Measurements from ENCODE around the gene HBA2.

HBA2 gene

DNA sequence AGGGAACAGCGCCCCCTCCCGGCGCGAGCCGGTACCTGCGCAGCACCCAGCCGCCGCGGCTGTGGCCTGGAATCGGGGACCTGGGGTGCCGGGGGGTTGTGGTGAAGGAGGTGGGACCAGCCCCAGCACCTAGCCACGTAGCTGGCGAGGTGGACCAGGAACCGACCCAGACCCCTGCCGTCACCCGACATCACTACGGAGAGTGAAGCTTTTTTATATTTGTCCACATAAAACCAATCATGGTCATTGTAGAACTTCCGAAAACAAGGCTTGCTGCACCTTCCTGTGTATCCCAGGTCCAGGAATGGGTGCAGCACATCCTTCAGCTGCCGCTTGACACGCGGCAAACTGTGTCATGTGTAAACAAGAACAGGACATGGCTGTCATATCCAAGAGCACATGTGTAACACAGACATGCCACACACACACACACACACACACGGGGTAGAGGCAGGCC is 8.9 kb downstream of the HBA2 start:
- TF ChIP-seq, protein P1, sequence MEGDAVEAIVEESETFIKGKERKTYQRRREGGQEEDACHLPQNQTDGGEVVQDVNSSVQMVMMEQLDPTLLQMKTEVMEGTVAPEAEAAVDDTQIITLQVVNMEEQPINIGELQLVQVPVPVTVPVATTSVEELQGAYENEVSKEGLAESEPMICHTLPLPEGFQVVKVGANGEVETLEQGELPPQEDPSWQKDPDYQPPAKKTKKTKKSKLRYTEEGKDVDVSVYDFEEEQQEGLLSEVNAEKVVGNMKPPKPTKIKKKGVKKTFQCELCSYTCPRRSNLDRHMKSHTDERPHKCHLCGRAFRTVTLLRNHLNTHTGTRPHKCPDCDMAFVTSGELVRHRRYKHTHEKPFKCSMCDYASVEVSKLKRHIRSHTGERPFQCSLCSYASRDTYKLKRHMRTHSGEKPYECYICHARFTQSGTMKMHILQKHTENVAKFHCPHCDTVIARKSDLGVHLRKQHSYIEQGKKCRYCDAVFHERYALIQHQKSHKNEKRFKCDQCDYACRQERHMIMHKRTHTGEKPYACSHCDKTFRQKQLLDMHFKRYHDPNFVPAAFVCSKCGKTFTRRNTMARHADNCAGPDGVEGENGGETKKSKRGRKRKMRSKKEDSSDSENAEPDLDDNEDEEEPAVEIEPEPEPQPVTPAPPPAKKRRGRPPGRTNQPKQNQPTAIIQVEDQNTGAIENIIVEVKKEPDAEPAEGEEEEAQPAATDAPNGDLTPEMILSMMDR (IDR thresholded peaks at IDR 0.05; ENCODE audit: poor library complexity, severe bottlenecking), result peak; percentile 94
- H3K36me3 ChIP-seq (ENCODE audit: low read depth), result no peaks in the 10 kb centered on the region
- peaks cover 30% of the 10 kb centered on the region for H3K27me3 ChIP-seq (ENCODE audit: insufficient read depth, poor library complexity, severe bottlenecking)
- no peaks in the 10 kb centered on the region for H3K4me1 ChIP-seq (ENCODE audit: insufficient read depth, poor library complexity, severe bottlenecking)
- no peak for DNase-seq (ENCODE audit: low spot score)
- H3K27ac ChIP-seq (ENCODE audit: poor library complexity, severe bottlenecking), result no peak overlapping the region
- no peak for ATAC-seq (ENCODE audit: low read depth)
- no peaks in the 10 kb centered on the region for H3K9me3 ChIP-seq (ENCODE audit: severe bottlenecking)
- H3K4me3 ChIP-seq (ENCODE audit: severe bottlenecking), result no peak overlapping the region

DNA sequence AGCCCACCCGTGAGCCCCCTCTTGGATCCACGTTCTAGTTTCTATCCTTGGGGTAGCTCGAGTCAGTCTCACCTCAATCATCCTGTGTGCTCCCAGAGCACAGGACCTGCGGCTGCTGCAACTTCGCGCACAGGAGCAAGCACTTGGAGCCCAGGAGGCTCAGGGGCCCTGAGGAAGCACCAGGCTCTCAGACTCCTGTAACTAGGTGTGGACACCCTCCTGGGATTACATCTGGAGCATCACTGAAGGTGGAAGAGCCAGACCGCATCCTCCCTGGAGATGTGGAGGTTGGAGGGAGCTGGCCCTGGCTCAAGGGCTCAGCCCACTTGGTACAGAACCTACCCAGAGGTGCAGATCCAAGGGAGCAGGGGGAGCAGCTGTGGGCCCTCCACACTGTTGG is 10.3 kb downstream of the HBA2 start:
- ATAC-seq (ENCODE audit: low read depth), result no peak
- Histone ChIP-seq H3K4me1 (ENCODE audit: insufficient read depth, poor library complexity, severe bottlenecking) (no peaks in the 10 kb centered on the region), H3K9me3 (ENCODE audit: severe bottlenecking) (no peaks in the 10 kb centered on the region), H3K36me3 (ENCODE audit: low read depth) (peaks cover 8% of the 10 kb centered on the region), H3K27ac (ENCODE audit: poor library complexity, severe bottlenecking) (no peak overlapping the region), H3K27me3 (ENCODE audit: insufficient read depth, poor library complexity, severe bottlenecking) (peaks cover 20% of the 10 kb centered on the region), H3K4me3 (ENCODE audit: severe bottlenecking) (no peak overlapping the region)
- TF ChIP-seq, protein P1 (IDR thresholded peaks at IDR 0.05; ENCODE audit: poor library complexity, severe bottlenecking), result no peak
- DNase-seq (ENCODE audit: low spot score), result no peak

DNA sequence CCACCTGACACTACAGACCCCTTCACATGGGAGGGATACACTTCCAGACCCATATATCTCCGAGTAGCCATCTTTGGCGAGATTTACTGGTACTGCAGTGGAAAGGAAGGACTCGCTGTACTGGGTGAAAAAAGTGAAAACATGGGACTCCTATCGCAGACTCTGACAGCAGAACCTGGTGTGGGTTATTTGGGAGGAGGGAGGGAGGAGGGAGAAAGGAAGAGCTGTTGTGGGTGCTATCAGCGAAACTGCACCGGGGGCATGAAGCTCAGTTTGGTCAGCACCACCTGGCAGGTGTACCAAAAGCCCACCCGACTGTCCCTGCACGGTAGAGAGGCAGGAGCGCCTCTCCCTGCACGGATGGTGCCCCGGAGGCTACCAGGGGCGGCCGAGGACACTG is 12.5 kb downstream of the HBA2 start:
- H3K27me3 ChIP-seq (ENCODE audit: insufficient read depth, poor library complexity, severe bottlenecking), result no peaks in the 10 kb centered on the region
- no peaks in the 10 kb centered on the region for H3K4me1 ChIP-seq (ENCODE audit: insufficient read depth, poor library complexity, severe bottlenecking)
- DNase-seq (ENCODE audit: low spot score), result no peak
- no peak overlapping the region for H3K27ac ChIP-seq (ENCODE audit: poor library complexity, severe bottlenecking)
- no peak overlapping the region for H3K4me3 ChIP-seq (ENCODE audit: severe bottlenecking)
- TF ChIP-seq, protein P1 (IDR thresholded peaks at IDR 0.05; ENCODE audit: poor library complexity, severe bottlenecking), result no peak
- H3K9me3 ChIP-seq (ENCODE audit: severe bottlenecking), result no peaks in the 10 kb centered on the region
- ATAC-seq (ENCODE audit: low read depth), result no peak
- H3K36me3 ChIP-seq (ENCODE audit: low read depth), result peaks cover 28% of the 10 kb centered on the region

DNA sequence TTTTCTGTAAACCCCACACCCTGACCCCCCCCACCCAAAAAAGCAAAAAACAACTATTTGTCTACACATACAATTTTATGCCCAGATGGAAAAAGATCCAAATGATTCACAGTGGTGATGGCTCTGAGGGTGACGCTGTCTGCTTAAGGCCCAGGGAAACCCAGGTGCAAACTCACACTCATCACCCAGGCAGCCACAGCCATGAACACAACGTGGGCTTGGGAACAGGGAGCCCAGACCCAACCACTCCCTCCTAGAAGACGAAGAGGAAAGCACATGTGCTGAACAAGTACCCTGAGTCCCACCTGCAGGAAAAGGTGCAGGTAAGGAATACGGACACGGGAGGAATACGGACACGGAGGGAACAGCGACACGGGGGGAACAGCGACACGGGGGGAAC is 13.0 kb downstream of the HBA2 start:
- H3K4me3 ChIP-seq (ENCODE audit: severe bottlenecking), result no peak overlapping the region
- H3K4me1 ChIP-seq (ENCODE audit: insufficient read depth, poor library complexity, severe bottlenecking), result no peaks in the 10 kb centered on the region
- no peaks in the 10 kb centered on the region for H3K9me3 ChIP-seq (ENCODE audit: severe bottlenecking)
- no peak overlapping the region for H3K27ac ChIP-seq (ENCODE audit: poor library complexity, severe bottlenecking)
- ATAC-seq (ENCODE audit: low read depth) (no peak), DNase-seq (ENCODE audit: low spot score) (no peak)
- peaks cover 31% of the 10 kb centered on the region for H3K36me3 ChIP-seq (ENCODE audit: low read depth)
- TF ChIP-seq, protein P1 (IDR thresholded peaks at IDR 0.05; ENCODE audit: poor library complexity, severe bottlenecking), result no peak
- H3K27me3 ChIP-seq (ENCODE audit: insufficient read depth, poor library complexity, severe bottlenecking), result no peaks in the 10 kb centered on the region

DNA sequence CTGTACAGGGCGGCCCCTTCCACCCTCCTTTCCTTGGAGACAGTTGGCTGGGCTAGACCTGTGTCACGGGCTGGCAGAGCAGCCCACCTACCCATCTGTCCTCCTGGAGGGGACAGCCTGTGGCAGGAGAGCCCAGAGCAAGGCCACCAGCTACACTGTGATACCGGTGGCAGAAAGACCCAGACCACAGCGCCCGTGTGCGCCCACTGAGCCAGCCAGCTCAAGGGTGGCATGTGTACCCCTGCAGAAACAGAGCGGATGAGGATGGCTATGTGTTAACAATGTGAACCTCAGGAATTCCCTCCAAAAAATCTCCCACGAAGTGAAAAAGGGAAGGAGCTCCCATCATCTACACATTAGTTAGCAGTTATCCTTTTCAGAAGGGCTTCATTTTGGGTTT is 14.7 kb downstream of the HBA2 start:
- ATAC-seq (ENCODE audit: low read depth) (no peak), DNase-seq (ENCODE audit: low spot score) (no peak)
- H3K9me3 ChIP-seq (ENCODE audit: severe bottlenecking), result no peaks in the 10 kb centered on the region
- H3K27ac ChIP-seq (ENCODE audit: poor library complexity, severe bottlenecking), result no peak overlapping the region
- no peaks in the 10 kb centered on the region for H3K27me3 ChIP-seq (ENCODE audit: insufficient read depth, poor library complexity, severe bottlenecking)
- no peak overlapping the region for H3K4me3 ChIP-seq (ENCODE audit: severe bottlenecking)
- H3K4me1 ChIP-seq (ENCODE audit: insufficient read depth, poor library complexity, severe bottlenecking), result no peaks in the 10 kb centered on the region
- TF ChIP-seq, protein P1 (IDR thresholded peaks at IDR 0.05; ENCODE audit: poor library complexity, severe bottlenecking), result no peak
- H3K36me3 ChIP-seq (ENCODE audit: low read depth), result peaks cover 45% of the 10 kb centered on the region

All from RWPE2 (cell line).